Stimulated activated CD8-positive, alpha-beta memory T cell treated with anti-CD3 and anti-CD28 coated beads, Interleukin-7, amount 100 ng/mL, for 4 hours (primary cell): ENCODE measurements around the gene RPTOR.

Source experiments
- DNase-seq, 2 donors: peaks; one replicate each; pipeline ENCODE4 v3.0.0-alpha.2; 2020; ENCODE audit warnings: low read depth in 2 of 2

Gene RPTOR

GRCh38 chr17:80586846-80587228, 42.2 kb downstream of the RPTOR start:
- DNase-seq = no peak

- DNase-seq = no peak
Measured at GRCh38 chr17:80588702-80589383, 44.2 kb downstream of the RPTOR start.

GRCh38 chr17:80591788-80592187, 47.1 kb downstream of the RPTOR start:
- DNase-seq = no peak

GRCh38 chr17:80592243-80592642, 47.6 kb downstream of the RPTOR start:
- no peak for DNase-seq

GRCh38 chr17:80593181-80593580, 48.5 kb downstream of the RPTOR start:
- DNase-seq = no peak

- DNase-seq = no peak
Measured at GRCh38 chr17:80594431-80595269, 50.0 kb downstream of the RPTOR start.

DNA sequence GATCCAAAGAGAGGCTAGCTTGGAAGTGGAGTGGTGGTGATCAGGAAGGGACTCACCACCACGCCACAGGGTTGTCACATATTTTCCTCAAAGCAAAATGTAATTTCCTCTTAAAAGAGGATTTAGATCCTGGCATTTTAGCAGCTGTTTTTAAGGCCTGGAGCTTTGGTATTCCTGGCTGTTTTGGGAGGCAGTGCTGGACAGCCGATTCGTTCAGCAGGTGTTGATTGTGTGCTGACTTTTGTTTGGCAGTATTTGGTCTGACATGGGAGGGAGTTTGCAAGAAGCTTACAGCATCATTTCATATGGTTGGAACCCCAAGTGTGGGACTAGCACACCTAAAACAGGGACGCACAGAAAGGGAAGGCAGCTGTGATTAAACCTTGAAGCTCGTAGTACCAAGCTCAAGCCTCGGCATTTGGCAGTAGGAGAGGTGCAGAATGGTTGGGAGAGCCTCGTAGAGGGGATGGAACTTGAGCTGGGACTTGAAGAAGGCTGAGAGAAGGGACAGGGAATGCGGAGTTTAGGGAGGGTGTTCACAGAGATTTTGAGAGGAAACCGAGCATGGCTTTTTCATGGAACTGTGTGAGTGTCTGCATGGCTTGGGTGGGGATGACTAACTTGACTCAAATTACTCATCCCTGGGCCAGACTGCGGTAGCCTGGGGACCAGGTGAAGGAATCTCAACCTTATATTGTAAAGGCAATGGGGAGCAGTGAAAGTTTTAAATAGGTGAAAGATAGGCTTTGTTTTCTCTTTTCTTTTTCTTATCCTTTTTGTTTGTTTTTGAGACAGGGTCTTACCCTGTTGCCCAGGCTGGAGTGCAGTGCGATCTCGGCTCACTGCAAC, 52.3 kb downstream of the RPTOR start:
- DNase-seq = no peak

DNA sequence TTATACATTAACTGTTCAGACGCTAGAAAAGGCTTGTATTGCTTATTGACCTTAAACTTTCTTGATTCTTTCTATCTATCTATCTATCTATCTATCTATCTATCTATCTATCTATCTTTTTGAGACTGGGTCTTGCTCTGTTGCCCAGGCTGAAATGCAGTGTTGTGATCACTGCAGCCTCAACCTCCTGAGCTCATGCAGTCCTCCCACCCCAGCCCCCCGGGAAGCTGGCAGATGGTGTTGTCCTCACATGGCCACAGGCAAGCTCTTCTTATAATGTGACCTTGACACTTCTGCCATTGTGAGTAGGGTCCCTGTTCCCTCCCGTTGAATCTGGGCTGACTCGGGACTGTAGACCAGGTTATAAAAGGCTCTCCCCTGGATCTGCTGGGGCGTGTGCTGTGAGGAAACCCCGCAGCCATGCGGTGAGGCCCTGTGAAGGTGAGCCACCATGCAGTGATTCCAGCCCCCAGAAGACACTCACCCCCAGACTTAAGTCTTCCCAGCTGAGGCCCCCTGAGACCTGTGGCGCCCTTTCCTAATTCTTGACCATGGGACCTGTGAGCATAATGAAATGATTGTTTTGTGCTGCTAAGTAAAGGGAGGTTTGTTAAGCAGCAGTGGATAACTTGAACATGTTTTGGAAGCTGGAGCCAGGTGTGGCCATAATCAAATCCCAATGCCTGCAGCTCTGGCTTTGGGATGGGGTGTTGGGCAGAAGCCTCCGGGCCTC, 54.3 kb downstream of the RPTOR start:
- DNase-seq = no peak

- no peak for DNase-seq
Measured at GRCh38 chr17:80599546-80600305, 55.1 kb downstream of the RPTOR start.

- no peak for DNase-seq
Measured at GRCh38 chr17:80601146-80601545, 56.5 kb downstream of the RPTOR start.

DNA sequence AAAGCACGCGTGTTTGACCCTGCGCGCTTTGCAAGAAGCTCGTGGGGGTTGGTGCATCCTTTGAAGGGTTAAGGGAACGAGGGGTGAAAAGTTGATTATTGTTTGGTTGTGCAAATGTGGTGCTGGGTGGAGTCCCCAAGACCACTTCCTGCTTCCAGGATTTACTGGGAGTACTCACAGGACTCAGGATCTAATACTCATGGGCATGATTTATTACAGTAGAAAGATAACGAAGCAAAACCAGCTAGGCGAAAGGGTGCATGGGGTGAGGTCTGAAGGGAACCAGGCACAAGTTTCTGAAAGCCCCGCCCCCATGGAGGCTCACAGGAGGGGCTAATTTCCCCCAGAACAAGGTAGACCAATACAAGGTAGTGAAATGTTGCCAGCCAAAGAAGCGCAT, 58.8 kb downstream of the RPTOR start:
- no peak for DNase-seq

GRCh38 chr17:80604009-80604669, 59.5 kb downstream of the RPTOR start:
- DNase-seq = no peak

DNA sequence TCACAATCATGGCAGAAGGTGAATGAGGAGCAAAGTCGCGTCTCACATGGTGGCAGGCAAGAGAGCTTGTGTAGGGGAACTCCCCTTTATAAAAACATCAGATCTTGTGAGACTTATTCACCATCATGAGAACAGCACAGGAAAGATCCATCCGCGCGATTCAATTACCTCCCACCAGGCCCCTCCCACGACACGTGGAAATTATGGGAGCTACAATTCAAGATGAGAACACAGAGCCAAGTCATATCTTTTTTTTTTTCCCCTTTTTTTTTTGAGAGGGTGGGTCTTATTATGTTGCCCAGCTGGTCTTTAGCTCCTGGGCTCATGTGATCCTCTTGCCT, 60.0 kb downstream of the RPTOR start:
- DNase-seq = no peak

DNA sequence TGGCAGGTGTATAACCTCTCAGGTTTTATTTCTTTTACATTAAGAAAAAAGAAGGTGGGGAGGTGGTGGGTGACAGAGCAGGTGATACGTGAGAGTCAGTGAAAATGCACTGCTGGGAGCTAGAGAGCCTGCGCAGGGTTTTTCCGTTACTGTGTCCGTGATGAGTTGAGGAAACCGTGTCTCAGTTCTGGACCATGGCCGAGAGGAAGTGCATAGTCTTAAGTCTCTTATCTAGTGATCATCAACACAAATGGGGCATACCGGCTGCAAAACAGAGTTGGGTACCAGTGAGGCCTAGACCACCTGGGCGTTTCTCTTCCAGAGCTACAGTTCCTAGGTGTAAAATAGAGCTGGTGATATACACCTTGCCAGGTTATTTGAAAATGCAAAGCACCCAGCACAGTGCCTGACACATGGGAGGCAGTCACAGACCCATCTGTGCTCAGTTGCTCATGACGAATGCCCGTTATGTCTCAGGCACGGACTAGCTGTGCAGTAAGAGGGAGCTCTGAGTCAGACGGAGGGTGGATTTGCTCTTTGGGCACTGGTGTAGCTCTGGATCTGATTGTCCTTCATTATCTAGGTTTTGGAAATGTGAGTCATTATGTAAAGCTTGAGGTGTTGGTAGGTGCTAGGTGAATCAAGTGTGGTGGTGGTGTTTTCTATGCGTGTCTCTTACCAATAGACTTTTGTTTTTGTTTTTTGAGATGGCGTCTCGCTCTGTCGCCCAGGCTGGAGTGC, 60.9 kb downstream of the RPTOR start:
- DNase-seq = peak; percentile 17 to 40

DNA sequence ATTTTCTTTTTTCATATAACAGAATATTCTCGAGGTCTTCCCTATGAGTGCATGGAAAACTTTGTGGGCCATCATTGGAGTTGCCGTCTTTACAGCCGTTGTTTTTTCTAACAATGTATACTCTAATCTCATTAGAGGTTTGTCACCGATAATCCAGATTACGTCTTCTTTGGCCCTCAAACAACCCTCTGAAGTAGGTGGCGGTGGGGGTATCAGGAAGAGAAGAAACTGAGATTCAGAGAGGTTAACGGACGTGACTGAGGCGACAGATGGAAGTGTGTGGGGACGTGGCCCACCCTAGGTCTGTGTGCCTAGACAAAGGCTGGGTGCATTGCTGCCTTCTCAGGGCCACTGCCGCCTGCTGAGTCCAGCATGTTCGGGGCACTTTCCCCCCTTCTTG, 63.7 kb downstream of the RPTOR start:
- no peak for DNase-seq

DNA sequence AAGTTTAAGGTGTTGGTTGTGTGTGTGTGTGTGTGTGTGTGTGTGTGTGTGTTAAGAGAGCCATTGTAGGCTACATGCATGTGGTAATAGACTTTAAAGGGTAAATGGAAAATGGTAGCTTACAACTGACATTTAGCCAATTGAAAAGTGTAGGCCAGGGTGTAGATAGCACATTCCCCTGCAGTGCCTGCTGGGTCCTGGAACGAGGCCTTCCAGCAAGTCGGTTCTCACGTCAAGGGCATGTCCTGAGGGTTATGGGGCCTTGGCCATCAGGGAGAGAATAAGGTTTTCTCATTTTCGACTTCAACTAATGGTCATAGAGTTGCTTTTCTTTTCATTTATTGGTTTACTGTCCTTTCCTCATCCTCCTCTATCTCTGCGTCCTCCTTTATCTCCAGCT, 65.1 kb downstream of the RPTOR start:
- DNase-seq = no peak

GRCh38 chr17:80611816-80612215, 67.2 kb downstream of the RPTOR start:
- DNase-seq = no peak

- no peak for DNase-seq
Measured at GRCh38 chr17:80612997-80613731, 68.5 kb downstream of the RPTOR start.

DNA sequence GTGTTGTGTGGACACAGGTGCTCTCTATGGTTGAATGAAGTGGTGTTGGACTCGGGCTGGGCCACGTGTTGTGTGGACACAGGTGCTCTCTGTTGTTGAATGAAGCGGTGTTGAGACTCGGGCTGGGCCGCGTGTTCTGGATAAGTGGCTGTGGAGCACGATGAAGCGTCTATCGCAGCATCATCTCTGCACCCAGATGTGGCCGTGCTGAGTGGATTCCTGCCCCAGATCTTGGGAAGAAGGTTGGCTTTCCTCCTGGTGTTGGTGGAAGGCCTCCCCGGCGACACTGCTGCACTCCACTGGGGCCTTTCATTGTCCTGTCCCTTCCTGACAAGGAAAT, 69.1 kb downstream of the RPTOR start:
- no peak for DNase-seq
